Esophagus squamous epithelium (tissue), 5 donors: Measurements from ENCODE around the gene PTPRG. TPM values are rescaled to one million over a fixed set of nuclear protein-coding genes. Genes with fewer than 3 reads are reported as not detected.

Experiments
- DNase-seq: peaks from one replicate; lab custom pipeline; 2025; lab: John Stamatoyannopoulos, UW
- H3K27ac ChIP-seq, 4 donors: fragments of 200-600 bp; sonication (generic); one replicate each; pipeline ENCODE4 v1.5.1; 2016 to 2019; ENCODE audit warnings: mild to moderate bottlenecking in 1 of 4
- H3K27me3 ChIP-seq, 4 donors: fragments of 200-600 bp; sonication (generic); 1 replicate in 3 of 4; 2 replicates in 1 of 4; pipeline versions ENCODE4 v1.5.1 to v1.6.0; 2017 to 2021; ENCODE audit warnings: antibody characterized with exemption in 1 of 4
- H3K36me3 ChIP-seq, 3 donors: fragments of 200-600 bp; sonication (generic); one replicate each; pipeline ENCODE4 v1.5.1; 2016 to 2019
- H3K4me1 ChIP-seq, 3 donors: fragments of 200-600 bp; sonication (generic); one replicate each; pipeline ENCODE4 v1.5.1; 2017 to 2019
- H3K4me3 ChIP-seq, 4 donors: fragments of 200-600 bp; sonication (generic); 1 replicate in 3 of 4; 2 replicates in 1 of 4; pipeline ENCODE4 v1.5.1; 2016 to 2019; ENCODE audit warnings: mild to moderate bottlenecking in 2 of 4, moderate library complexity in 1 of 4
- H3K9me3 ChIP-seq, 3 donors: fragments of 200-600 bp; sonication (generic); one replicate each; pipeline ENCODE4 v1.5.1; 2016 to 2019
- CTCF ChIP-seq, 6 experiments: fragments of 450-650 bp in 4 of 6; fragments of 200-600 bp in 2 of 6; sonication (generic) in 2 of 6; IDR thresholded peaks; one replicate each; pipeline ENCODE4 v1.5.1; 2016 to 2019; ENCODE audit warnings: antibody characterized with exemption in 6 of 6, mild to moderate bottlenecking in 4 of 6, moderate library complexity in 4 of 6
- POLR2A ChIP-seq, 4 donors: fragments of 450-650 bp; IDR thresholded peaks; one replicate each; pipeline ENCODE4 v1.6.1; 2017; ENCODE audit warnings: antibody characterized with exemption in 4 of 4, mild to moderate bottlenecking in 4 of 4, moderate library complexity in 3 of 4
- WGBS, 2 donors: methylation state at CpG; one replicate each; pipeline ENCODE4 v1.1.5; 2018; 5-methylcytosine and 5-hydroxymethylcytosine counted together
- intact Hi-C: fragments of 100-400 bp; cut with DNase I; formaldehyde crosslinking; loops from one replicate; pipeline ENCODE4 v1.15.0; 2022
- total RNA-seq, 4 donors: library from RNA; depleted of rRNA; stranded (reverse); fragments of >200 nt; gene quantifications; one replicate each; pipeline ENCODE4 v1.1.0, GENCODE V29; 2016
- donor health status: DM: yes; HTN: yes; CAD: no.

Gene PTPRG
- total RNA-seq, 4 donors from 2014 or later = 3.7 to 42.2 (median 15.2) TPM

GRCh38 chr3:62139957-62140356 lies 578.6 kb downstream of the PTPRG start:
- no peaks in the 10 kb centered on the region for H3K4me1 ChIP-seq
- intact Hi-C loops = no loop called here
- no peak for DNase-seq
- WGBS, 2 donors = 85% methylated on average over 6 of the region's 6 CpGs
- no peaks in the 10 kb centered on the region for H3K36me3 ChIP-seq
- TF ChIP-seq CTCF (IDR thresholded peaks at IDR 0.05) (no peak), POLR2A (IDR thresholded peaks at IDR 0.05) (no peak)
- no peaks in the 10 kb centered on the region for H3K9me3 ChIP-seq
- H3K27ac ChIP-seq = no peak overlapping the region
- no peak overlapping the region for H3K4me3 ChIP-seq
- no peaks in the 10 kb centered on the region for H3K27me3 ChIP-seq

- H3K27me3 ChIP-seq = no peaks in the 10 kb centered on the region
- no peak for DNase-seq
- 84 to 86% methylated on average over 9 of the region's 9 CpGs for whole genome bisulfite sequencing, 2 donors
These were observed 581.1 kb downstream of the PTPRG start for GRCh38 chr3:62142331-62143085.

GRCh38 chr3:62143843-62144450 lies 582.6 kb downstream of the PTPRG start:
- intact Hi-C loops = no loop called here
- Histone ChIP-seq H3K4me1 (no peaks in the 10 kb centered on the region), H3K27ac (no peak overlapping the region), H3K4me3 (no peak overlapping the region), H3K27me3 (no peaks in the 10 kb centered on the region), H3K36me3 (no peaks in the 10 kb centered on the region), H3K9me3 (no peaks in the 10 kb centered on the region)
- WGBS, 2 donors = 68 to 79% methylated on average over 6 of the region's 6 CpGs
- DNase-seq = no peak
- no peak for TF ChIP-seq POLR2A (IDR thresholded peaks at IDR 0.05)
- TF ChIP-seq CTCF (IDR thresholded peaks at IDR 0.05) = no peak

More at GRCh38 chr3:62142331-62143085, 581.1 kb downstream of the PTPRG start:
- Histone ChIP-seq H3K27ac (no peak overlapping the region), H3K4me3 (no peak overlapping the region), H3K36me3 (no peaks in the 10 kb centered on the region), H3K4me1 (no peaks in the 10 kb centered on the region), H3K9me3 (no peaks in the 10 kb centered on the region)
- TF ChIP-seq CTCF (IDR thresholded peaks at IDR 0.05) (no peak), POLR2A (IDR thresholded peaks at IDR 0.05) (no peak)
- intact Hi-C loops = no loop called here

DNA sequence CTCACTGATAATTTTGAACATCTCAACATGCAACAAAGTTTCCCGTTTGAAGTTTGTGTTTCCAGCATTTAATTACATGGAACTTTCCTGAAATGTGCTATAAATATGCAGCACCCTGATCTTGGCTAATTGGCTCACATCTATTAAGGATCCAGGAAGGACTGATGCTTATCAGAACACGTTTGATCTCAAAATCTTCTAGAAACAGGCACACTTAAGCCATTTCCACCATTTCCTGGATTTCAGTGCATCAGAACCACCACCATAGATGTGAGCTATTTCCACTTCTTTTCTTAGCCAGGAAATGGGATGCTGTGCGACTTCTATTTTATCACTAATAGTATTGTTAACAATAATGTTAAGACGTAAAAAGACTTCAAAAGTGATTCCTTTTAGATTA lies 583.1 kb downstream of the PTPRG start:
- Histone ChIP-seq H3K27ac (peak overlapping the region in 2 of 4 donors; percentile 21 to 42), H3K4me1 (no peaks in the 10 kb centered on the region), H3K4me3 (no peak overlapping the region), H3K36me3 (no peaks in the 10 kb centered on the region), H3K27me3 (no peaks in the 10 kb centered on the region), H3K9me3 (no peaks in the 10 kb centered on the region)
- no peak for TF ChIP-seq POLR2A (IDR thresholded peaks at IDR 0.05)
- no peak for TF ChIP-seq CTCF (IDR thresholded peaks at IDR 0.05)
- no peak for DNase-seq
- intact Hi-C loops = no loop called here
- WGBS, 2 donors = 60 to 63% methylated on average over 4 of the region's 4 CpGs

DNA sequence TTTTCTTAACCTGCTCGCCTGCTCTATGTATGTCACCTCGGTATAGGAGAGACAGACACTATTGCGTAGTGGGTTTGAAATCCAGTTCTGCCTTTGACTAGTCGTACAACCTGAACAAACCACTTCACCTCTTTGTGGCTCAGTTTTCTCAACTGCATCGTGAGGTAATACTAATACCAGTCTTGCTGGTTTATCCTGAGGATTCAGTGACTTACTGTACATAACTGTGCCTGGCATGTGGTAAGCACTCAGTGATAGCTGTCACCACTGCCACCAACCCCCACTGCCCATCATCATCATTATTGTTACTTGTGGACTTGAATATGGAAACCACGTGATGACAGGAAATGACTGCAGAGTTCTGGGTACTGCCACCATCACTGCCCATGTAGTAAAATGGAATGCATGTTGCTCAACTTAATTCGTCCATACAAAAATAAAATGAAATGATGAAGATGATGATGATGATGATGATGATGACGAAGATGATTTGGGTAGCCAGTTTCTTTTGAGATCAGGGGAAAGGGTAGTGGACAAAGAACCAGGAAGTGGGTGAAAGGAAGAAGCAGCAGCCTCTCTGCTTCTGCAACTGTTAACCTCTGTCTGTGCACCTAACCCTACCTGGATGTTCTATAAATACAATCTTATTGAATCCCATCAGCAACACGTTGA lies 583.9 kb downstream of the PTPRG start:
- no peak for DNase-seq
- WGBS, 2 donors = 76 to 83% methylated on average over 9 of the region's 9 CpGs
- H3K27me3 ChIP-seq = no peaks in the 10 kb centered on the region
- H3K4me3 ChIP-seq = no peak overlapping the region
- H3K4me1 ChIP-seq = no peaks in the 10 kb centered on the region
- peak overlapping the region in 2 of 4 donors; percentile 21 to 42 for H3K27ac ChIP-seq
- no peaks in the 10 kb centered on the region for H3K9me3 ChIP-seq
- no peaks in the 10 kb centered on the region for H3K36me3 ChIP-seq
- intact Hi-C loops = no loop called here
- TF ChIP-seq POLR2A (IDR thresholded peaks at IDR 0.05) = no peak
- no peak for TF ChIP-seq CTCF (IDR thresholded peaks at IDR 0.05)
